T-helper 2 cell (primary cell): Measurements from ENCODE around the gene IL23R.
A peak's percentile ranks its signal among the peaks of the same experiment; 100 is the strongest.
"Not testable (repeated sequence)": the region's sequence is repeated elsewhere in the genome, so short reads cannot be mapped to it uniquely, and the experiment has no call there.

Experiments used
- DNase-seq, 5 experiments: peaks; one replicate each; pipeline versions ENCODE4 v3.0.0 to v3.0.0-alpha.2; 2012 to 2022

IL23R gene

DNA sequence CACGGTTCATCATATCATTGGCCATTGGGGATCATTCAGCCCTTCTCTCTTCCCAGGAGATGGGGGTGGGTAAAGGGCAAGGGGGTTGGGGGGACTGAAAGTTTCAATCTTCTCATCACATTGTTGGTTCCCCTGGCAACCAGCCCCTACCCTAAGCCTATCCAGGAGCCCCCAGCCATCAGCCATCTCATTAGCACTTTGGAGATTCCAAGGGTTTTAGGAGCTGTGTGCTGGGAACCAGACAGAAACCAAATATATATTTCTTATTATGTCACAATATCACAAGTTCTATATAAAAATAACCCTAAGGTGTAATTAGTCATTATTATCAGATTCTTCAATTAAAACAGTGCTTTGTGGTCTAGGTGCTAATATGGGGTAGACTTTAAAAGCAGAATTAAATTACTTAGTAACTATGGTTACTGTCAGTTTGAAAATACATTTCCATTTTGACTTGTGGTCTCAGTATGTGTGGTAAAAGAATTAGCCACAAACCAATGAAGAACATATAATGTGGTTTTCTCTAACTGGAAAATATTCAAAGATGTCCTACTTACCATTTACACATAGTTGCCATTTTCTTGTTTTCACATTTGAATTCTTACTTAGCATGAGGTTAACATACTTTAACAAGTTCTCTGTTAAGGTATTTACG is 28.1 kb downstream of the IL23R start:
- DNase-seq = peak in 2 of 5 experiments; percentile 76 to 79

DNA sequence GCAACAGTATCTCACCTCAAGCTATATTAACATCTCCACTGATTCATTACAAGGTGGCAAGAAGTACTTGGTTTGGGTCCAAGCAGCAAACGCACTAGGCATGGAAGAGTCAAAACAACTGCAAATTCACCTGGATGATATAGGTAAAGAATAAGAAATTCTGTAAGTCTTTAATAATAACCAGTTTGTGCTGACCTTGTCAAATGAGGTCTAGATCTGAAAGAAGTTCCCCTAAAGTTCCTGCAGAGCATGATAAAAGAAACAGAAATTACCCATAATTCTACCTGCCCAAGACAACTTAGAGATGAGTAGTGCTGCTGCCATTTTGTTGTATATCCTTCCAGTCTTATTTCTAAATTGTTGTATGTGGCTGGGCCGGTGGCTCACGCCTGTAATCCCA is 34.5 kb downstream of the IL23R start:
- DNase-seq = no peak

DNA sequence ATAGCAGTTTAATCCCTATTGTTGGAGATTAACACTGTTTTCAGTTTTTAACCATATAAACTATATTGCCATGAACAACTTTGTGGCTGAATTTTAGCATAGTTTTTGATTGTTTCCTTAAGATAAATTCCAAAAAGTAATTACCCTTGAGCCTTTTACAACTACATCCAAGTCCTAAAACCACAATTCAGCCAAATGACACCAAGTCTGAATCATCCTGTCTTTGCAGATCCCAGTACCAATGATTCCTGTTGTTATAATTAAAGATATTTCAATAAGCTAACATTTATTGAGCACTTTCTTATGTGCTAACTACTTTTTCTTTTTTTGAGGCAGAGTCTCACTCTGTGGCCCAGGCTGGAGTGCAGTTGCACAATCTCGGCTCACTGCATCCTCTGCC is 35.6 kb downstream of the IL23R start:
- DNase-seq = no peak

- DNase-seq = no peak
These were observed 38.2 kb downstream of the IL23R start for GRCh38 chr1:67204298-67204980.

DNA sequence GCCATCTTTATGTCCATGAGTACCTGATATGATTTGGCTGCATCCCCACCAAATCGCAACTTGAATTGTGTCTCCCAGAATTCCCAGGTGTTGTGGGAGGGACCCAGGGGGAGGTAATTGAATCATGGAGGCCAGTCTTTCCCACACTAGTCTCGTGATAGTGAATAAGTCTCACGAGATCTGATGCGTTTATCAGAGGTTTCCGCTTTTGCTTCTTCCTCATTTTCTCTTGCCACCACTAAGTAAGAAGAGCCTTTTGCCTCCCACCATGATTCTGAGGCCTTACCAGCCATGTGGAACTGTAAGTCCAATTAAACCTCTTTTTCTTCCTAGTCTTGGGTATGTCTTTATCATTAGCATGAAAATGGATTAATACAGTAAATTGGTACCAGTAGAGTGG is 41.1 kb downstream of the IL23R start:
- not testable (repeated sequence) for DNase-seq

DNA sequence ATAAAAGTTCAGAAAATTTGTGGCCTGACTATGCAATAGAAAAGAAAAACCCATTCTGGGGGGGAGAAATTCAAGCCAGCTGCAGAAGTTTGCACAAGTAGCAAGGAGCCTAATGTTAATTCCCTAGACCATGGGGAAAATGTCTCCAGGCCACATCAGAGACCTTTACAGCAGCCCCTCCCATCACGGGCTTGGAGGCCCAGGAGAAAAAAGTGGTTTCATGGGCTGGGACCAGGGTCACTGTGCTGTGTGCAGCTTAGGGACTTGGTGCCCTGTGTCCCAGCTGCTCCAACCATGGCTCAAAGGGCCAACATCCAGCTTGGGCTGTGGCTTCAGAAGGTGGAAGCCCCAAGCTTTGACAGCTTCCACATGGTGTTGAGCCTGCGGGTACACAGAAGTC is 42.0 kb downstream of the IL23R start:
- DNase-seq = no peak

DNA sequence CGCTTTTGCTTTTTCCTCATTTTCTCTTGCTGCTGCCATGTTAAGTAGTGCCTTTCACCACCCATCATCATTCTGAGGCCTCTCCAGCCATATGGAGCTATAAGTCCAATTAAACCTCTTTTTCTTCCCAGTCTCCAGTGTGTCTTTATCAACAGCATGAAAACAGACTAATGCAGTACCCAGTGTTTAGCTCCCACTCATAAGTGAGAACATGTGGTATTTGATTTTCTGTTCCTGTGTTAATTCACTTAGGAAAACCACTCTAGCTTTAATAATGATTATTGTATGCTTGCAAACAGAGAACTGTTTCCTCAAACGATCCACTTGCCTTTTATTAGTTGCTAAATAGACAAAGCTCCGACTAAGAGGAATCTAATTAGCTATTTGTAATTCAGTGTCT is 43.3 kb downstream of the IL23R start:
- no peak for DNase-seq

GRCh38 chr1:67211589-67212563 is 45.6 kb downstream of the IL23R start:
- DNase-seq = peak in 4 of 5 experiments; percentile 10 to 58 (median 24)

DNA sequence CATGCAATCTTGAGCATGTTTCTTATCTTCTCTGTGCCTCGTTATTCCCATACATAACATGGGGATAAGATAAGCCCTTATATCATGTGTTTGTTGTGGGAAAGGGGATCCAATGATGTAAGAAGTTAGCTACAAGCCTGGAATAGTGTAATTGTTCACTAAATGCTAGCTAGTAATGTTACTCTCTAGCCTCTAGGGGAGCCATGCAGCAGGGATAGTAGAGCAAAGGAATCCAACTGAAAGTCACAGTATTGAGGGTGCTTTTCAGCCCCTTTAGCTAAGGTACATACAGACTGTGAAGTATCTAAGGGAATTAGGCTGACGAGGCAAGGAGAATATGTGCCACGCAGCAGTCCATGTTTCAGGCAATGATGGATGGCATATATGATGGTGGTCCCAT is 46.9 kb downstream of the IL23R start:
- DNase-seq = peak in 1 of 5 experiments; percentile 29

DNA sequence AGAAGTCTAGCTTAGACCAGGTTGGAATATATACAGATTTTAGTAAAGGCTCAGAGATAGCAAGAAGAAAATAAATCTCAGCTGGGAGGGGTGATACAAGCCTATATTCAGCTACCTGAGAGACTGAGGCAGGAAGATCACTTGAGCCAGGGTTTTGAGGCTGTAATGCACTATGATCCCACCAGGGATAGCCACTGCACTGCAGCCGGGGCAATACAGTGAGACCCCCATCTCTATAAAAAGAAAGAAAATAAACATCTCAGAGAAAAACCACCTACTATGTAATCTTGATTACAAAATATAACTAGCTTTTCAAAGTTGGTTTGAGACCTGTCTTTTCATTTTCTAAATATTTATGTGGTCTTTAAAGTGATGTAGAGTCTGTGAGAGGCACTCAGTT is 47.7 kb downstream of the IL23R start:
- DNase-seq = no peak

GRCh38 chr1:67214420-67215174 is 48.3 kb downstream of the IL23R start:
- DNase-seq = peak in 4 of 5 experiments; percentile 11 to 64 (median 21)

- DNase-seq = no peak
These were observed 50.1 kb downstream of the IL23R start for GRCh38 chr1:67216401-67216800.

- no peak for DNase-seq
These were observed 51.2 kb downstream of the IL23R start for GRCh38 chr1:67217417-67217816.

- DNase-seq = no peak
These were observed 51.7 kb downstream of the IL23R start for GRCh38 chr1:67217938-67218337.

DNA sequence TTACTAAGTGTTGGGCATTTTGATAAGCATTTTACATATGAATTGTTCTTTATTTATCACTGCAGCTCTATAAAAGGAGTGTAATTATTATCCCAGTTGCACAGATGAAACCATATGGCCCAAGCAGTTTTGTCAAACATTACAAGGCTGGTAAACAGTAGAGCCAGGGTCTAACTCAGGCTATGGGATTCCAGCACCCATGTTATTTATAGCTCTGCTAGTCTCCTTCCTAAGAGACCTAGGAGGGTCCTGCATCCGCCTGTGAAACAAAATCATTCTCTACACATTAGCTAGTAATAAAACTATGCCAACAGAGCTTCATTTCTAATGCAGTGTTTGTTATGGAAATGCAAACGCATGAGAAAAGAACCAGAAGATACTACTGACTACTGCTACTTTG is 58.6 kb downstream of the IL23R start:
- DNase-seq = no peak

- peak in 1 of 5 experiments; percentile 40 for DNase-seq
These were observed 60.4 kb downstream of the IL23R start for GRCh38 chr1:67226688-67227087.

- no peak for DNase-seq
These were observed 60.9 kb downstream of the IL23R start for GRCh38 chr1:67227196-67227595.

- no peak for DNase-seq
These were observed 62.5 kb downstream of the IL23R start for GRCh38 chr1:67228791-67229190.

DNA sequence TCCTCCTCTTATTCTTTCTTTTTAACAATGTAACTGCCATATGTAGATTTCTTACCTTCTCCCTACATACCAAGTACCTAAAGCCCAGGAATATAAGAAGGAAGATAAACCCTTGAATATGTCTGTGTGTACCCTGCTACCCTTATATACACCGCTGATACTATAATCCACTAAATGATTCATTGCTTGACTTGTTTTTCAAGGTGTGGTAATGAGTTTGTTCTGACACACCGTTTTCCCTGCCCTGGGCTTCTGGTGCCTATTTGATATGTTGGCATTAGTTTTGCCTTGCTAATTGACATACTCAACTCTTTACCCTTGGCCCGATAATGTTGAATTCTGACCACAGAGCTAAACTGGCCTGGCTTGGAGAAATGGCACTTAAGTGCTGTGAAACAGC is 64.3 kb downstream of the IL23R start:
- no peak for DNase-seq

- no peak for DNase-seq
These were observed 70.0 kb downstream of the IL23R start for GRCh38 chr1:67236277-67236676.

- peak in 1 of 5 experiments; percentile 3 for DNase-seq
These were observed 73.5 kb downstream of the IL23R start for GRCh38 chr1:67239738-67240137.

DNA sequence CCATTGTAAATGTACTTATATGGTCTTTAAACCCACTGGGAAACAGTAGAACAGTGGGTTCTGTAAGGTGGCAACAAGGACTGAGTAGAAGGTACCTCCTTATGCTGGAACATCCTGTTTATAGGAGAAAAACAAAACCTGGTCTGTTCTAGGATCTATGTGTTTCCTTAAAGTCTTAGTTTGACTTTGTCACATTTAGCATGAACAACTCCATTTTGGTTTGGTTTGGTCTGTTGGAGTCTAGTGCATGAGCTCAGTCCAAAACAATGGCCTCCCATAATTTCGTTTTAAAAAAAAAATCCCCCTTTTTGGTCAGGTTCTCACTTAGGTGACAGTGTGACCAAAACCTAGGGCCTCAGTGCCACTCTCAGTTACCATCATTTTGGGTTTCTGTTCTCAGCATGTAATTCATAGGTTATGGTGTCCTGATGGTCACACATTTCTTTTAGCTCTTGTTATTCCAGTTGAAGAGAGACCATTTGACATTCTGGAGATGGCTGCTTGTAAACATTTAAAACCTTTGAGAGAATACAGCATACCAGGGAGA is 75.0 kb downstream of the IL23R start:
- no peak for DNase-seq
